SK-N-SH treated with all-trans-retinoic acid at 6 μM for 48 hours (cell line): ENCODE results near the gene ITGB2.

ENCODE experiments used
- ATAC-seq: fragments of 200-7000 bp; cut with Tn5 transposase; 3 replicates; pipeline ENCODE4 v1.9.1; 2020; ENCODE audit warnings: mild to moderate bottlenecking, moderate library complexity
- ARNTL ChIP-seq: fragments of 450-650 bp; formaldehyde crosslinking; IDR thresholded peaks from 2 replicates; pipeline ENCODE4 v1.5.0; 2020; ENCODE audit warnings: low read depth, mild to moderate bottlenecking, moderate library complexity, borderline replicate concordance
- BACH2 ChIP-seq: fragments of 250-450 bp; sonication (Bioruptor Pico); IDR thresholded peaks from 2 replicates; pipeline ENCODE4 v1.9.0; 2021; ENCODE audit warnings: mild to moderate bottlenecking, borderline replicate concordance
- CREB5 ChIP-seq: fragments of 250-450 bp; sonication (Bioruptor Pico); IDR thresholded peaks from 2 replicates; pipeline ENCODE4 v1.5.1; 2020; ENCODE audit warnings: low read depth, mild to moderate bottlenecking, moderate library complexity
- CSDC2 ChIP-seq: fragments of 250-450 bp; sonication (Bioruptor Pico); IDR thresholded peaks from 2 replicates; pipeline ENCODE4 v1.5.0; 2020; ENCODE audit warnings: mild to moderate bottlenecking, moderate library complexity
- CSRNP3 ChIP-seq: fragments of 250-450 bp; sonication (Bioruptor Pico); IDR thresholded peaks from 2 replicates; pipeline ENCODE4 v1.5.1; 2021; ENCODE audit warnings: mild to moderate bottlenecking, moderate library complexity
- GLIS3 ChIP-seq: fragments of 250-450 bp; sonication (Bioruptor Pico); IDR thresholded peaks from 2 replicates; pipeline ENCODE4 v1.5.0; 2020; ENCODE audit warnings: mild to moderate bottlenecking, moderate library complexity
- ISL1 ChIP-seq: fragments of 250-450 bp; sonication (Bioruptor Pico); IDR thresholded peaks from 2 replicates; pipeline ENCODE4 v2.1.2; 2022; ENCODE audit warnings: mild to moderate bottlenecking, moderate library complexity
- PATZ1 ChIP-seq: fragments of 250-450 bp; sonication (Bioruptor Pico); IDR thresholded peaks from 2 replicates; pipeline ENCODE4 v1.8.0; 2020; ENCODE audit warnings: mild to moderate bottlenecking, moderate library complexity, borderline replicate concordance
- POU6F1 ChIP-seq: fragments of 250-450 bp; sonication (Bioruptor Pico); IDR thresholded peaks from 2 replicates; pipeline ENCODE4 v1.8.0; 2021; ENCODE audit warnings: low read depth, mild to moderate bottlenecking, moderate library complexity, borderline replicate concordance
- PPARA ChIP-seq: fragments of 250-450 bp; sonication (Bioruptor Pico); IDR thresholded peaks from 2 replicates; pipeline ENCODE4 v1.5.0; 2020; ENCODE audit warnings: mild to moderate bottlenecking, borderline replicate concordance
- RARB ChIP-seq: fragments of 250-450 bp; sonication (Bioruptor Pico); IDR thresholded peaks from 2 replicates; pipeline ENCODE4 v1.8.0; 2021; ENCODE audit warnings: mild to moderate bottlenecking, moderate library complexity
- SNAI2 ChIP-seq: fragments of 250-450 bp; sonication (Bioruptor Pico); IDR thresholded peaks from 2 replicates; pipeline ENCODE4 v1.5.0; 2020; ENCODE audit warnings: mild to moderate bottlenecking, moderate library complexity
- TCF4 ChIP-seq: fragments of 250-450 bp; sonication (Bioruptor Pico); IDR thresholded peaks from 2 replicates; pipeline ENCODE4 v1.8.0; 2021; ENCODE audit warnings: mild to moderate bottlenecking, moderate library complexity, borderline replicate concordance
- TOX ChIP-seq: fragments of 250-450 bp; sonication (Bioruptor Pico); IDR thresholded peaks from 2 replicates; pipeline ENCODE4 v1.8.0; 2021; ENCODE audit warnings: mild to moderate bottlenecking, moderate library complexity, borderline replicate concordance
- TSHZ2 ChIP-seq: fragments of 250-450 bp; sonication (Bioruptor Pico); IDR thresholded peaks from 2 replicates; pipeline ENCODE4 v1.5.0; 2020; ENCODE audit warnings: mild to moderate bottlenecking, moderate library complexity
- ZC3H10 ChIP-seq: fragments of 250-450 bp; sonication (Bioruptor Pico); IDR thresholded peaks from 2 replicates; pipeline ENCODE4 v1.5.1; 2021; ENCODE audit warnings: mild to moderate bottlenecking, moderate library complexity
- ZFP3 ChIP-seq: fragments of 250-450 bp; sonication (Bioruptor Pico); IDR thresholded peaks from 2 replicates; pipeline ENCODE4 v1.5.0; 2020; ENCODE audit warnings: mild to moderate bottlenecking, moderate library complexity
- ZNF565 ChIP-seq: fragments of 450-650 bp; formaldehyde crosslinking; conservative IDR thresholded peaks from 2 replicates; pipeline ENCODE4 v1.5.0; 2020; ENCODE audit warnings: low read depth, mild to moderate bottlenecking, moderate library complexity
- ZNF70 ChIP-seq: fragments of 450-650 bp; formaldehyde crosslinking; IDR thresholded peaks from 2 replicates; pipeline ENCODE4 v1.5.0; 2020; ENCODE audit warnings: mild to moderate bottlenecking, moderate library complexity
- ZNF8 ChIP-seq: fragments of 450-650 bp; formaldehyde crosslinking; IDR thresholded peaks from 2 replicates; pipeline ENCODE4 v1.5.0; 2020; ENCODE audit warnings: mild to moderate bottlenecking, moderate library complexity

ITGB2 gene

GRCh38 chr21:44911384-44912157 lies 9.1 kb downstream of the ITGB2 start:
- peak; percentile 81 for ATAC-seq
- TF ChIP-seq ISL1 (CRISPR knock-in tag) (no peak), GLIS3 (CRISPR knock-in tag) (no peak), ZNF565 (CRISPR knock-in tag) (no peak), POU6F1 (CRISPR knock-in tag) (no peak), CSDC2 (no peak), ZFP3 (CRISPR knock-in tag) (no peak), CREB5 (CRISPR knock-in tag) (no peak), ZNF70 (CRISPR knock-in tag) (no peak), PATZ1 (CRISPR knock-in tag) (no peak)

GRCh38 chr21:44911068-44911383 lies 9.7 kb downstream of the ITGB2 start:
- TF ChIP-seq PPARA (CRISPR knock-in tag) = no peak
- no peak for TF ChIP-seq ARNTL (CRISPR knock-in tag)
- TF ChIP-seq CSRNP3 (CRISPR knock-in tag) = no peak
- TF ChIP-seq TCF4 = no peak
- no peak for TF ChIP-seq ISL1 (CRISPR knock-in tag)
- no peak for ATAC-seq

- TF ChIP-seq ZNF565 (CRISPR knock-in tag) (no peak), SNAI2 (CRISPR knock-in tag) (no peak)
- TF ChIP-seq, all 23 proteins: peak for 0
- no peak; the same call in 2 of the 3 replicates for ATAC-seq
Observed at GRCh38 chr21:44910229-44911067, 10.3 kb downstream of the ITGB2 start.

GRCh38 chr21:44909719-44910118 lies 11.0 kb downstream of the ITGB2 start:
- ATAC-seq = no peak

More at GRCh38 chr21:44909719-44910118, 11.0 kb downstream of the ITGB2 start:
- no peak for TF ChIP-seq GLIS3 (CRISPR knock-in tag)
- TF ChIP-seq ZC3H10 (CRISPR knock-in tag) = no peak
- TF ChIP-seq PPARA (CRISPR knock-in tag) = no peak
- TF ChIP-seq ZNF8 (CRISPR knock-in tag) = no peak
- TF ChIP-seq RARB = no peak
- TF ChIP-seq SNAI2 (CRISPR knock-in tag) = no peak
- TF ChIP-seq ARNTL (CRISPR knock-in tag) = no peak
- no peak for TF ChIP-seq CSDC2
- no peak for TF ChIP-seq ZFP3 (CRISPR knock-in tag)
- TF ChIP-seq TOX (CRISPR knock-in tag) = no peak
- TF ChIP-seq TSHZ2 (CRISPR knock-in tag) = no peak
- TF ChIP-seq ISL1 (CRISPR knock-in tag) = no peak
- no peak for TF ChIP-seq CSRNP3 (CRISPR knock-in tag)
- TF ChIP-seq POU6F1 (CRISPR knock-in tag) = no peak
- TF ChIP-seq ZNF565 (CRISPR knock-in tag) = no peak
- no peak for TF ChIP-seq BACH2 (CRISPR knock-in tag)
